Fibroblast of lung (primary cell): Measurements from ENCODE around the gene RAC2. TPM values are rescaled to one million over a fixed set of nuclear protein-coding genes. Genes with fewer than 3 reads are reported as not detected.

Experiments
- DNase-seq, 2 donors: peaks; one replicate each; pipeline versions ENCODE4 v3.0.0 to v3.0.0-alpha.2; 2010; ENCODE audit warnings: low read depth in 2 of 2
- H2AFZ ChIP-seq: 2 replicates; pipeline ENCODE4 v1.5.1; 2012; ENCODE audit warnings: low read length, control low read depth, inconsistent platforms
- H3K27ac ChIP-seq: 2 replicates; pipeline ENCODE4 v1.5.1; 2011; ENCODE audit warnings: low read length, control low read depth; ENCODE audit not compliant: insufficient read depth
- H3K27me3 ChIP-seq: 2 replicates; pipeline ENCODE4 v1.5.1; 2011; ENCODE audit warnings: mild to moderate bottlenecking, low read length; ENCODE audit not compliant: control insufficient read depth, insufficient read depth
- H3K36me3 ChIP-seq: 2 replicates; pipeline ENCODE4 v1.5.1; 2011; ENCODE audit warnings: low read length; ENCODE audit not compliant: control insufficient read depth, insufficient read depth
- H3K4me1 ChIP-seq: 2 replicates; pipeline ENCODE4 v1.5.1; 2011; ENCODE audit warnings: low read length; ENCODE audit not compliant: control insufficient read depth, insufficient read depth; ENCODE audit errors: extremely low read depth
- H3K4me2 ChIP-seq: 2 replicates; pipeline ENCODE4 v1.5.1; 2011; ENCODE audit warnings: low read length, control low read depth; ENCODE audit not compliant: insufficient read depth; ENCODE audit errors: extremely low read depth
- H3K4me3 ChIP-seq, 4 experiments: fragments of 200-600 bp in 1 of 4; sonication (generic) in 1 of 4; replicated peaks in 1 of 4; 2 replicates each; pipeline ENCODE4 v1.5.1; 2011 to 2016; ENCODE audit warnings: low read length in 4 of 4, low read depth in 3 of 4, mild to moderate bottlenecking in 3 of 4, control low read depth in 2 of 4, inconsistent platforms in 1 of 4, mixed read lengths in 1 of 4; ENCODE audit not compliant: insufficient read depth in 1 of 4; ENCODE audit errors: control extremely low read depth in 1 of 4
- H3K79me2 ChIP-seq: 2 replicates; pipeline ENCODE4 v1.5.1; 2012; ENCODE audit warnings: mild to moderate bottlenecking, low read length, inconsistent platforms; ENCODE audit not compliant: control insufficient read depth, insufficient read depth
- H3K9ac ChIP-seq: 2 replicates; pipeline ENCODE4 v1.5.1; 2011; ENCODE audit warnings: mild to moderate bottlenecking, low read length, control low read depth; ENCODE audit not compliant: insufficient read depth
- H3K9me3 ChIP-seq: 2 replicates; pipeline ENCODE4 v1.5.1; 2012; ENCODE audit warnings: low read depth, low read length; ENCODE audit not compliant: control insufficient read depth, insufficient read depth
- H4K20me1 ChIP-seq: 2 replicates; pipeline ENCODE4 v1.5.1; 2011; ENCODE audit warnings: low read length; ENCODE audit not compliant: control insufficient read depth, insufficient read depth; ENCODE audit errors: extremely low read depth
- CTCF ChIP-seq, 2 donors: IDR thresholded peaks in 1 of 2; conservative IDR thresholded peaks in 1 of 2; 1 replicate in 1 of 2; 2 replicates in 1 of 2; pipeline ENCODE4 v1.5.1; 2011 to 2012; ENCODE audit warnings: low read length in 2 of 2, control low read depth in 1 of 2, inconsistent platforms in 1 of 2, low read depth in 1 of 2, mild to moderate bottlenecking in 1 of 2
- EZH2 ChIP-seq: IDR thresholded peaks from 2 replicates; pipeline ENCODE4 v1.5.1; 2012; ENCODE audit warnings: low read length, control low read depth, mild to moderate bottlenecking; ENCODE audit errors: missing control alignments
- polyA plus RNA-seq, 2 donors: library from polyadenylated mRNA; depleted of rRNA in 1 of 2; stranded (reverse) in 1 of 2; unstranded in 1 of 2; fragments of >200 nt; gene quantifications; 2 replicates each; pipeline ENCODE4 v1.2.1, GENCODE V29; 2011 to 2012; ENCODE audit warnings: missing spikeins in 1 of 2
- total RNA-seq: library from RNA; depleted of rRNA; stranded (reverse); fragments of >200 nt; gene quantifications from 2 replicates; pipeline ENCODE4 v1.2.1, GENCODE V29; 2014

The RAC2 gene
- total and polyA plus RNA-seq, 2 donors (not counting 1 experiment from before 2014, with no cell fraction given) = 2.1 to 10.5 TPM

- Histone ChIP-seq H2AFZ (no peak overlapping the region), H4K20me1 (no peaks in the 10 kb centered on the region), H3K79me2 (no peaks in the 10 kb centered on the region), H3K27ac (no peak overlapping the region), H3K27me3 (peaks cover 3% of the 10 kb centered on the region), H3K4me3 (no peak overlapping the region), H3K36me3 (no peaks in the 10 kb centered on the region), H3K9ac (no peak overlapping the region), H3K9me3 (no peaks in the 10 kb centered on the region), H3K4me2 (no peak overlapping the region), H3K4me1 (no peaks in the 10 kb centered on the region)
- no peak for DNase-seq
- TF ChIP-seq CTCF (conservative IDR thresholded peaks at IDR 0.05 in 1 of 2, IDR thresholded peaks at IDR 0.05 in 1 of 2; ENCODE audit: low read depth in 1 of 2, low read length in 2 of 2) = no peak
- no peak for TF ChIP-seq EZH2
These were observed 22.4 kb downstream of the RAC2 start for GRCh38 chr22:37221424-37222333.

DNA sequence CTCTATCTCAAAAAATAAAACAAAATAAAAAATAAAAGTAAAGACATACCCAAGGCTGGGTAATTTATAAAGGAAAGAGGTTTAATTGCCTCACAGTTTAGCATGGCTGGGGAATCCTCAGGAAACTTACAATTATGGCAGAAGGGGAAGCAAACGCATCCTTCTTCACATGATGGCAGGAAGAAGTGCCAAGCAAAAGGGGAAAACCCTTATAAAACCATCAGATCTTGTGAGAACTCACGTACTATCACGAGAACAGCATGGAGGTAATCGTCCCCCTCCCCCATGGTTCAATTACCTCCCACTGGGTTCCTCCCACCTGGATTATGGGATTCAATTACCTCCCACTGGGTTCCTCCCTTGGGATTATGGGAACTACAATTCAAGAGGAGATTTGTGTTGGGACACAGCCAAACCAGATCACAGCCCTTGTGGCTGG is 23.5 kb downstream of the RAC2 start:
- Histone ChIP-seq H3K4me3 (no peak overlapping the region), H3K79me2 (no peaks in the 10 kb centered on the region), H3K9ac (no peak overlapping the region), H3K9me3 (no peaks in the 10 kb centered on the region), H3K27me3 (peaks cover 3% of the 10 kb centered on the region), H3K27ac (no peak overlapping the region), H2AFZ (no peak overlapping the region), H4K20me1 (no peaks in the 10 kb centered on the region), H3K36me3 (no peaks in the 10 kb centered on the region), H3K4me1 (no peaks in the 10 kb centered on the region), H3K4me2 (no peak overlapping the region)
- no peak for TF ChIP-seq EZH2
- TF ChIP-seq CTCF (conservative IDR thresholded peaks at IDR 0.05 in 1 of 2, IDR thresholded peaks at IDR 0.05 in 1 of 2; ENCODE audit: low read depth in 1 of 2, low read length in 2 of 2) = no peak
- DNase-seq = peak in 1 of 2 donors; percentile 20

GRCh38 chr22:37219533-37219932 is 24.5 kb downstream of the RAC2 start:
- H3K36me3 ChIP-seq = no peaks in the 10 kb centered on the region
- H3K79me2 ChIP-seq = no peaks in the 10 kb centered on the region
- H3K4me2 ChIP-seq = no peak overlapping the region
- H2AFZ ChIP-seq = no peak overlapping the region
- TF ChIP-seq EZH2 (no peak), CTCF (conservative IDR thresholded peaks at IDR 0.05 in 1 of 2, IDR thresholded peaks at IDR 0.05 in 1 of 2; ENCODE audit: low read depth in 1 of 2, low read length in 2 of 2) (no peak)
- H3K9me3 ChIP-seq = no peaks in the 10 kb centered on the region
- no peak overlapping the region for H3K9ac ChIP-seq
- peaks cover 3% of the 10 kb centered on the region for H3K27me3 ChIP-seq
- no peaks in the 10 kb centered on the region for H4K20me1 ChIP-seq
- no peak overlapping the region for H3K27ac ChIP-seq
- H3K4me3 ChIP-seq = no peak overlapping the region
- no peaks in the 10 kb centered on the region for H3K4me1 ChIP-seq
- no peak for DNase-seq
